Endothelial cell of umbilical vein (primary cell): ENCODE results near the gene FSTL4.

Source experiments
- EZH2 ChIP-seq: IDR thresholded peaks from 2 replicates; pipeline ENCODE4 v1.6.1; 2012; ENCODE audit warnings: borderline replicate concordance, low read depth, mild to moderate bottlenecking, moderate library complexity, low read length, inconsistent platforms; ENCODE audit not compliant: severe bottlenecking
- JUN ChIP-seq: IDR thresholded peaks from 2 replicates; pipeline ENCODE4 v1.6.1; 2011; ENCODE audit warnings: borderline replicate concordance, low read depth; ENCODE audit not compliant: insufficient read length, insufficient read depth
- POLR2A ChIP-seq: IDR thresholded peaks from 2 replicates; pipeline ENCODE4 v1.6.1; 2012; ENCODE audit warnings: low read depth, mild to moderate bottlenecking, control low read depth, low read length
- TF ChIP-seq, protein P1 (sequence below), 2 donors: IDR thresholded peaks; 1 replicate in 1 of 2; 2 replicates in 1 of 2; pipeline ENCODE4 v1.5.1; 2011; ENCODE audit warnings: low read length in 2 of 2, mild to moderate bottlenecking in 2 of 2, moderate library complexity in 2 of 2, control low read depth in 1 of 2, inconsistent platforms in 1 of 2, low read depth in 1 of 2; ENCODE audit not compliant: insufficient read depth in 1 of 2; ENCODE audit errors: extremely low read depth in 1 of 2

- TF ChIP-seq, protein P1, sequence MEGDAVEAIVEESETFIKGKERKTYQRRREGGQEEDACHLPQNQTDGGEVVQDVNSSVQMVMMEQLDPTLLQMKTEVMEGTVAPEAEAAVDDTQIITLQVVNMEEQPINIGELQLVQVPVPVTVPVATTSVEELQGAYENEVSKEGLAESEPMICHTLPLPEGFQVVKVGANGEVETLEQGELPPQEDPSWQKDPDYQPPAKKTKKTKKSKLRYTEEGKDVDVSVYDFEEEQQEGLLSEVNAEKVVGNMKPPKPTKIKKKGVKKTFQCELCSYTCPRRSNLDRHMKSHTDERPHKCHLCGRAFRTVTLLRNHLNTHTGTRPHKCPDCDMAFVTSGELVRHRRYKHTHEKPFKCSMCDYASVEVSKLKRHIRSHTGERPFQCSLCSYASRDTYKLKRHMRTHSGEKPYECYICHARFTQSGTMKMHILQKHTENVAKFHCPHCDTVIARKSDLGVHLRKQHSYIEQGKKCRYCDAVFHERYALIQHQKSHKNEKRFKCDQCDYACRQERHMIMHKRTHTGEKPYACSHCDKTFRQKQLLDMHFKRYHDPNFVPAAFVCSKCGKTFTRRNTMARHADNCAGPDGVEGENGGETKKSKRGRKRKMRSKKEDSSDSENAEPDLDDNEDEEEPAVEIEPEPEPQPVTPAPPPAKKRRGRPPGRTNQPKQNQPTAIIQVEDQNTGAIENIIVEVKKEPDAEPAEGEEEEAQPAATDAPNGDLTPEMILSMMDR (IDR thresholded peaks at IDR 0.05; ENCODE audit: extremely low read depth in 1 of 2, insufficient read depth in 1 of 2, low read depth in 1 of 2, low read length in 2 of 2), result no peak
- TF ChIP-seq EZH2, result no peak
- TF ChIP-seq JUN, result no peak
- no peak for TF ChIP-seq POLR2A
Measured at GRCh38 chr5:133467826-133468463, 144.4 kb downstream of the FSTL4 start.
